ENCODE measurements around the gene NACC2.

Gene NACC2

GRCh38 chr9:135994501-135995192, 100.4 kb downstream of the NACC2 start:
- no peak for DNase-seq (ENCODE audit: low read depth in 2 of 2)

GRCh38 chr9:135993765-135994500, 101.2 kb downstream of the NACC2 start:
- no peak for DNase-seq (ENCODE audit: low read depth in 2 of 2)

- DNase-seq (ENCODE audit: low read depth in 2 of 2): no peak
Observed at GRCh38 chr9:135993409-135993742, 101.7 kb downstream of the NACC2 start.

- no peak for DNase-seq (ENCODE audit: low read depth in 2 of 2)
Observed at GRCh38 chr9:135992486-135993408, 102.3 kb downstream of the NACC2 start.

GRCh38 chr9:135991771-135992170, 103.3 kb downstream of the NACC2 start:
- no peak for DNase-seq (ENCODE audit: low read depth in 2 of 2)

- DNase-seq (ENCODE audit: low read depth in 2 of 2): no peak
Observed at GRCh38 chr9:135990468-135991429, 104.3 kb downstream of the NACC2 start.

- DNase-seq (ENCODE audit: low read depth in 2 of 2): no peak
Observed at GRCh38 chr9:135989722-135990467, 105.2 kb downstream of the NACC2 start.

GRCh38 chr9:135989157-135989556, 105.9 kb downstream of the NACC2 start:
- no peak for DNase-seq (ENCODE audit: low read depth in 2 of 2)

GRCh38 chr9:135988493-135988892, 106.6 kb downstream of the NACC2 start:
- no peak for DNase-seq (ENCODE audit: low read depth in 2 of 2)

GRCh38 chr9:135987838-135988404, 107.2 kb downstream of the NACC2 start:
- no peak for DNase-seq (ENCODE audit: low read depth in 2 of 2)

GRCh38 chr9:135986605-135987004, 108.5 kb downstream of the NACC2 start:
- no peak for DNase-seq (ENCODE audit: low read depth in 2 of 2)

GRCh38 chr9:135985889-135986288, 109.2 kb downstream of the NACC2 start:
- no peak for DNase-seq (ENCODE audit: low read depth in 2 of 2)

GRCh38 chr9:135985459-135985774, 109.7 kb downstream of the NACC2 start:
- DNase-seq (ENCODE audit: low read depth in 2 of 2): no peak

GRCh38 chr9:135984072-135984710, 110.9 kb downstream of the NACC2 start:
- DNase-seq (ENCODE audit: low read depth in 2 of 2): no peak

GRCh38 chr9:135983208-135984071, 111.6 kb downstream of the NACC2 start:
- DNase-seq (ENCODE audit: low read depth in 2 of 2): no peak

- no peak for DNase-seq (ENCODE audit: low read depth in 2 of 2)
Observed at GRCh38 chr9:135982499-135983207, 112.4 kb downstream of the NACC2 start.

GRCh38 chr9:135980926-135981630, 114.0 kb downstream of the NACC2 start:
- no peak for DNase-seq (ENCODE audit: low read depth in 2 of 2)

All from activated CD8-positive, alpha-beta memory T cell treated with anti-CD3 and anti-CD28 coated beads for 4 hours (primary cell).